Measurements from ENCODE around the gene DLL4. TPM values are rescaled to one million over a fixed set of nuclear protein-coding genes. Genes with fewer than 3 reads are reported as not detected.

DLL4 gene
- total and polyA plus RNA-seq, 2 experiments from 2014 or later, result not detected

GRCh38 chr15:40889112-40889511 lies 40.0 kb upstream of the DLL4 start:
- Histone ChIP-seq H4K20me1 (ENCODE audit: insufficient read depth) (no peaks in the 10 kb centered on the region), H3K4me2 (ENCODE audit: unreplicated experiment) (no peak overlapping the region), H3K9me3 (ENCODE audit: low read depth) (no peaks in the 10 kb centered on the region), H3K79me2 (ENCODE audit: insufficient read depth) (no peaks in the 10 kb centered on the region), H3K9me2 (ENCODE audit: insufficient read depth) (no peaks in the 10 kb centered on the region), H3K36me3 (ENCODE audit: low read depth) (no peaks in the 10 kb centered on the region), H3F3A (ENCODE audit: insufficient read depth) (no peaks in the 10 kb centered on the region), H3K4me3 (no peak overlapping the region), H3K4me1 (ENCODE audit: insufficient read depth) (no peaks in the 10 kb centered on the region), H2AFZ (no peak overlapping the region), H3K27ac (no peak overlapping the region), H3K9ac (no peak overlapping the region), H3K27me3 (replicated peaks; ENCODE audit: insufficient read depth) (no peaks in the 10 kb centered on the region)
- DNase-seq, result no peak
- in situ Hi-C loops (cut with MboI), result no loop called here
- TF ChIP-seq EZH2phosphoT487 (IDR thresholded peaks at IDR 0.05; ENCODE audit: insufficient read depth, low read depth), result no peak
- no peak for TF ChIP-seq EZH2 (IDR thresholded peaks at IDR 0.05; ENCODE audit: insufficient read depth, poor library complexity, severe bottlenecking)

GRCh38 chr15:40891138-40891537 lies 38.0 kb upstream of the DLL4 start:
- Histone ChIP-seq H3K27ac (no peak overlapping the region), H3K9me2 (ENCODE audit: insufficient read depth) (no peaks in the 10 kb centered on the region), H3K27me3 (replicated peaks; ENCODE audit: insufficient read depth) (no peaks in the 10 kb centered on the region), H2AFZ (no peak overlapping the region), H4K20me1 (ENCODE audit: insufficient read depth) (no peaks in the 10 kb centered on the region), H3K4me2 (ENCODE audit: unreplicated experiment) (no peak overlapping the region), H3K36me3 (ENCODE audit: low read depth) (no peaks in the 10 kb centered on the region), H3K4me3 (no peak overlapping the region), H3K9ac (no peak overlapping the region), H3K9me3 (ENCODE audit: low read depth) (no peaks in the 10 kb centered on the region), H3K79me2 (ENCODE audit: insufficient read depth) (peaks cover 18% of the 10 kb centered on the region), H3F3A (ENCODE audit: insufficient read depth) (no peaks in the 10 kb centered on the region), H3K4me1 (ENCODE audit: insufficient read depth) (0 out of 2 replicates have a peak, but pooled peaks cover 8% of the 10 kb centered on the region)
- DNase-seq, result no peak
- TF ChIP-seq EZH2phosphoT487 (IDR thresholded peaks at IDR 0.05; ENCODE audit: insufficient read depth, low read depth), result no peak
- in situ Hi-C loops (cut with MboI), result no loop called here
- 73 to 83% methylated on average over 5 of the region's 5 CpGs for WGBS, 2 experiments (ENCODE audit: low coverage in 1 of 2, low lambda C conversion rate in 2 of 2, missing lambda C conversion rate in 2 of 2)

- no peaks in the 10 kb centered on the region for H3K36me3 ChIP-seq (ENCODE audit: low read depth)
- no peaks in the 10 kb centered on the region for H3K9me2 ChIP-seq (ENCODE audit: insufficient read depth)
- in situ Hi-C loops (cut with MboI), result no loop called here
- no peaks in the 10 kb centered on the region for H3K27me3 ChIP-seq (replicated peaks; ENCODE audit: insufficient read depth)
- H3K79me2 ChIP-seq (ENCODE audit: insufficient read depth), result peaks cover 26% of the 10 kb centered on the region
- no peak overlapping the region for H3K4me2 ChIP-seq (ENCODE audit: unreplicated experiment)
- no peak overlapping the region for H3K4me3 ChIP-seq
- H3K9ac ChIP-seq, result no peak overlapping the region
- no peaks in the 10 kb centered on the region for H3K9me3 ChIP-seq (ENCODE audit: low read depth)
- 0 out of 2 replicates have a peak, but pooled peaks cover 8% of the 10 kb centered on the region for H3K4me1 ChIP-seq (ENCODE audit: insufficient read depth)
- no peaks in the 10 kb centered on the region for H3F3A ChIP-seq (ENCODE audit: insufficient read depth)
- no peak for TF ChIP-seq EZH2 (IDR thresholded peaks at IDR 0.05; ENCODE audit: insufficient read depth, poor library complexity, severe bottlenecking)
- no peak for TF ChIP-seq EZH2phosphoT487 (IDR thresholded peaks at IDR 0.05; ENCODE audit: insufficient read depth, low read depth)
- DNase-seq, result peak; percentile 73
- no peak overlapping the region for H2AFZ ChIP-seq
- 15 to 19% methylated on average over 4 of the region's 4 CpGs for WGBS, 2 experiments (ENCODE audit: low coverage in 1 of 2, low lambda C conversion rate in 2 of 2, missing lambda C conversion rate in 2 of 2)
- no peak overlapping the region for H3K27ac ChIP-seq
- H4K20me1 ChIP-seq (ENCODE audit: insufficient read depth), result no peaks in the 10 kb centered on the region
These were observed 37.2 kb upstream of the DLL4 start for GRCh38 chr15:40891810-40892446.

GRCh38 chr15:40892447-40893012 lies 36.6 kb upstream of the DLL4 start:
- H3K79me2 ChIP-seq (ENCODE audit: insufficient read depth), result peaks cover 32% of the 10 kb centered on the region
- H3K36me3 ChIP-seq (ENCODE audit: low read depth), result 0 out of 2 replicates have a peak, but pooled peaks cover 3% of the 10 kb centered on the region
- no peaks in the 10 kb centered on the region for H4K20me1 ChIP-seq (ENCODE audit: insufficient read depth)
- no peak overlapping the region for H2AFZ ChIP-seq
- no peak overlapping the region for H3K27ac ChIP-seq
- no peaks in the 10 kb centered on the region for H3K9me3 ChIP-seq (ENCODE audit: low read depth)
- 72 to 75% methylated on average over 2 of the region's 2 CpGs for WGBS, 2 experiments (ENCODE audit: low coverage in 1 of 2, low lambda C conversion rate in 2 of 2, missing lambda C conversion rate in 2 of 2)
- no peak overlapping the region for H3K4me2 ChIP-seq (ENCODE audit: unreplicated experiment)
- TF ChIP-seq EZH2 (IDR thresholded peaks at IDR 0.05; ENCODE audit: insufficient read depth, poor library complexity, severe bottlenecking), result no peak
- no peak for TF ChIP-seq EZH2phosphoT487 (IDR thresholded peaks at IDR 0.05; ENCODE audit: insufficient read depth, low read depth)
- DNase-seq, result no peak
- H3K9me2 ChIP-seq (ENCODE audit: insufficient read depth), result no peaks in the 10 kb centered on the region
- H3K9ac ChIP-seq, result no peak overlapping the region
- H3K4me3 ChIP-seq, result no peak overlapping the region
- in situ Hi-C loops (cut with MboI), result no loop called here
- 0 out of 2 replicates have a peak, but pooled peaks cover 8% of the 10 kb centered on the region for H3K4me1 ChIP-seq (ENCODE audit: insufficient read depth)
- no peaks in the 10 kb centered on the region for H3F3A ChIP-seq (ENCODE audit: insufficient read depth)
- H3K27me3 ChIP-seq (replicated peaks; ENCODE audit: insufficient read depth), result no peaks in the 10 kb centered on the region

All from GM23248 (cell line).